ENCODE data around the gene TTBK2.

DNA sequence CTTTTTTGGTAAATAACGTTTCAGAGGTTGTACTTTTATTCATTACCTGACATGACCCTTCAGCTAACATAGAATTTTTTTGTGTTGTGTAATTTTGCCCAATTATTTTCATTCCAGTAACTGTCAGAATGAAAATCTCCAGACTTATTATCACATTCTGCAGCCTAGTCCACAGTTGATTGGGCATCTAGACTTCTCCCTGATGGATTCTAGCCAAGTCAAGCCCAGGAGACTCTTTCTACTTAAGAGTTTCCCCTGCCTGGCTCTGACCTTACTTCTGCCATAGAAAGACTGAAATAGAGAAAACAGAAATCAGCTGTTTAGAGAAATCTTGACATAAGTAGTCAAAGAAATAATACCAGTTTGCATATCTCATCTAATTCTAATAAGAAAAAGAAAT is 100.8 kb downstream of the TTBK2 start:
- no peak for TF ChIP-seq POLR2AphosphoS5 (IDR thresholded peaks at IDR 0.05)
- TF ChIP-seq, protein P1, sequence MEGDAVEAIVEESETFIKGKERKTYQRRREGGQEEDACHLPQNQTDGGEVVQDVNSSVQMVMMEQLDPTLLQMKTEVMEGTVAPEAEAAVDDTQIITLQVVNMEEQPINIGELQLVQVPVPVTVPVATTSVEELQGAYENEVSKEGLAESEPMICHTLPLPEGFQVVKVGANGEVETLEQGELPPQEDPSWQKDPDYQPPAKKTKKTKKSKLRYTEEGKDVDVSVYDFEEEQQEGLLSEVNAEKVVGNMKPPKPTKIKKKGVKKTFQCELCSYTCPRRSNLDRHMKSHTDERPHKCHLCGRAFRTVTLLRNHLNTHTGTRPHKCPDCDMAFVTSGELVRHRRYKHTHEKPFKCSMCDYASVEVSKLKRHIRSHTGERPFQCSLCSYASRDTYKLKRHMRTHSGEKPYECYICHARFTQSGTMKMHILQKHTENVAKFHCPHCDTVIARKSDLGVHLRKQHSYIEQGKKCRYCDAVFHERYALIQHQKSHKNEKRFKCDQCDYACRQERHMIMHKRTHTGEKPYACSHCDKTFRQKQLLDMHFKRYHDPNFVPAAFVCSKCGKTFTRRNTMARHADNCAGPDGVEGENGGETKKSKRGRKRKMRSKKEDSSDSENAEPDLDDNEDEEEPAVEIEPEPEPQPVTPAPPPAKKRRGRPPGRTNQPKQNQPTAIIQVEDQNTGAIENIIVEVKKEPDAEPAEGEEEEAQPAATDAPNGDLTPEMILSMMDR (IDR thresholded peaks at IDR 0.05), result no peak

Data from transverse colon (tissue), 4 donors.